Panc1 (cell line): ENCODE measurements around the gene HCK. TPM values are rescaled to one million over a fixed set of nuclear protein-coding genes. Genes with fewer than 3 reads are reported as not detected.

Experiments used
- ATAC-seq: fragments of 200-7000 bp; cut with Tn5 transposase; 2 replicates; pipeline ENCODE4 v1.9.1; 2020; ENCODE audit warnings: mild to moderate bottlenecking, moderate library complexity
- BruUV-seq: library from RNA; stranded (reverse); fragments of 400-500 nt; replicated peaks from 2 replicates; lab custom pipeline; 2021; lab: Mats Ljungman, UMichigan
- CTCF ChIA-PET: fragments of 300-600 bp; sonication (Branson Sonifier 250); formaldehyde crosslinking; loops from one replicate; lab custom pipeline; 2022; ENCODE audit warnings: antibody characterized with exemption; lab: Charles Lee
- POLR2A ChIA-PET: fragments of 300-600 bp; sonication (Branson Sonifier 250); formaldehyde crosslinking; loops from one replicate; lab custom pipeline; 2022; ENCODE audit warnings: antibody characterized with exemption; lab: Charles Lee
- DNase-seq: peaks from one replicate; pipeline ENCODE4 v3.0.0-alpha.2; 2010; ENCODE audit warnings: low read depth, low spot score
- H3K27ac ChIP-seq: 2 replicates; pipeline ENCODE4 v1.5.1; 2011; ENCODE audit warnings: mild to moderate bottlenecking, low read length, inconsistent platforms
- H3K27me3 ChIP-seq: fragments of 200-500 bp; sonication (Bioruptor generic); 2 replicates; pipeline ENCODE4 v1.6.0; 2014; ENCODE audit warnings: low read length, inconsistent platforms; ENCODE audit not compliant: control insufficient read depth, insufficient read depth
- H3K36me3 ChIP-seq: fragments of 200-500 bp; sonication (Bioruptor generic); 2 replicates; pipeline ENCODE4 v1.5.1; 2014; ENCODE audit warnings: inconsistent platforms, mild to moderate bottlenecking, low read length, moderate library complexity; ENCODE audit not compliant: control insufficient read depth, insufficient read depth
- H3K4me1 ChIP-seq: 2 replicates; pipeline ENCODE4 v1.5.1; 2011; ENCODE audit warnings: inconsistent platforms, mild to moderate bottlenecking, low read length, moderate library complexity; ENCODE audit not compliant: control insufficient read depth, insufficient read depth
- H3K4me3 ChIP-seq, 2 experiments: 2 replicates each; pipeline ENCODE4 v1.5.1; 2011 to 2012; ENCODE audit warnings: low read depth in 2 of 2, low read length in 2 of 2, mild to moderate bottlenecking in 2 of 2, inconsistent platforms in 1 of 2, moderate library complexity in 1 of 2
- H3K9me3 ChIP-seq: fragments of 200-500 bp; sonication (Bioruptor generic); 2 replicates; pipeline ENCODE4 v1.5.1; 2014; ENCODE audit warnings: low read depth, mild to moderate bottlenecking, inconsistent platforms, low read length, moderate library complexity; ENCODE audit not compliant: control insufficient read depth, insufficient read depth
- CTCF ChIP-seq: fragments of 450-650 bp; IDR thresholded peaks from 2 replicates; pipeline ENCODE4 v1.5.1; 2017; ENCODE audit warnings: mild to moderate bottlenecking
- POLR2AphosphoS5 ChIP-seq: IDR thresholded peaks from 2 replicates; pipeline ENCODE4 v1.6.1; 2012; ENCODE audit warnings: mild to moderate bottlenecking, low read depth, low read length, moderate library complexity
- REST ChIP-seq, 2 experiments: IDR thresholded peaks; 2 replicates each; pipeline ENCODE4 v1.6.1; 2011 to 2012; ENCODE audit warnings: low read depth in 2 of 2, control low read depth in 1 of 2, low read length in 1 of 2, mild to moderate bottlenecking in 1 of 2, moderate library complexity in 1 of 2; ENCODE audit not compliant: insufficient read depth in 1 of 2
- SIN3A ChIP-seq: IDR thresholded peaks from 2 replicates; pipeline ENCODE4 v1.6.1; 2012; ENCODE audit warnings: low read depth, mild to moderate bottlenecking, low read length, moderate library complexity, borderline replicate concordance; ENCODE audit not compliant: insufficient read depth
- TCF7L2 ChIP-seq: IDR thresholded peaks from 2 replicates; pipeline ENCODE4 v1.6.1; 2011; ENCODE audit warnings: mild to moderate bottlenecking, low read depth, low read length, inconsistent platforms
- in situ Hi-C: cut with HindIII; loops from 2 replicates; pipeline ENCODE4 v1.10.0; 2016; ENCODE audit warnings: low sequenced_read_pairs, low pct_unique_long_range_greater_than_20kb
- intact Hi-C: fragments of 100-400 bp; cut with micrococcal nuclease; formaldehyde crosslinking; loops from one replicate; pipeline ENCODE4 v1.10.0; 2022; ENCODE audit not compliant: unreplicated experiment
- total RNA-seq: library from RNA; stranded (reverse); gene quantifications from one replicate; pipeline ENCODE4 v1.2.1, GENCODE V29; 2021; ENCODE audit not compliant: unreplicated experiment

HCK gene
- total RNA-seq, 1 experiment from 2014 or later = 0.98 TPM

- ChIA-PET CTCF (interaction anchor here (0.6 to 0.9 kb wide), 2 partner anchors 38 to 484 kb away, joined by 4 to 5 read pairs; no protein-coding TSS in a partner anchor), POLR2A (interaction anchor here (0.6 to 0.7 kb wide), 3 partner anchors 13 to 237 kb away, joined by 8 to 18 read pairs (median 12); no protein-coding TSS in a partner anchor)
- no peak overlapping the region for H3K27ac ChIP-seq
- no peaks in the 10 kb centered on the region for H3K36me3 ChIP-seq
- DNase-seq (no peak), ATAC-seq (peak; percentile 38; the same call in 1 of the 2 replicates)
- no peak overlapping the region for H3K4me3 ChIP-seq
- no peaks in the 10 kb centered on the region for H3K4me1 ChIP-seq
- TF ChIP-seq TCF7L2 (no peak), SIN3A (no peak), POLR2AphosphoS5 (no peak), REST (IDR thresholded peaks at IDR 0.05; ENCODE audit: insufficient read depth in 1 of 2, low read depth in 2 of 2, low read length in 1 of 2) (no peak), CTCF (no peak)
- H3K27me3 ChIP-seq = peaks cover 20% of the 10 kb centered on the region
- no TSS peak for BruUV-seq
- no peaks in the 10 kb centered on the region for H3K9me3 ChIP-seq
- in situ Hi-C loops (no loop called here), intact Hi-C loops (no loop called here)
Observed at GRCh38 chr20:32053648-32054047, 1.6 kb downstream of the HCK start.

GRCh38 chr20:32056708-32057483 lies 4.9 kb downstream of the HCK start:
- Histone ChIP-seq H3K27me3 (peaks cover 12% of the 10 kb centered on the region), H3K4me1 (no peaks in the 10 kb centered on the region), H3K36me3 (no peaks in the 10 kb centered on the region), H3K27ac (no peak overlapping the region), H3K9me3 (no peaks in the 10 kb centered on the region), H3K4me3 (no peak overlapping the region)
- DNase-seq = no peak
- BruUV-seq = no TSS peak
- TF ChIP-seq REST (IDR thresholded peaks at IDR 0.05; ENCODE audit: insufficient read depth in 1 of 2, low read depth in 2 of 2, low read length in 1 of 2) (no peak), TCF7L2 (no peak), POLR2AphosphoS5 (no peak)
- CTCF ChIA-PET = interaction anchor here (0.6 kb wide), 3 partner anchors 30 to 479 kb away, joined by 3 to 15 read pairs (median 4); no protein-coding TSS in a partner anchor
- intact Hi-C loops = no loop called here
- POLR2A ChIA-PET = interaction anchor here (0.5 kb wide), 1 partner anchor 9 kb away, joined by 8 read pairs; no protein-coding TSS in a partner anchor
- no peak for ATAC-seq
- in situ Hi-C loops = no loop called here
